Fibroblast of the aortic adventitia (primary cell): ENCODE measurements around the gene CNNM4. TPM values are rescaled to one million over a fixed set of nuclear protein-coding genes. Genes with fewer than 3 reads are reported as not detected.

Source experiments
- DNase-seq: peaks from one replicate; pipeline ENCODE4 v3.0.0-alpha.2; 2010; ENCODE audit warnings: low read depth
- H3K4me3 ChIP-seq: 2 replicates; pipeline ENCODE4 v1.5.1; 2011; ENCODE audit warnings: low read depth, mild to moderate bottlenecking, control low read depth, low read length, moderate library complexity
- CTCF ChIP-seq: IDR thresholded peaks from 2 replicates; pipeline ENCODE4 v1.5.1; 2011; ENCODE audit warnings: mild to moderate bottlenecking, low read length, control low read depth, inconsistent platforms; ENCODE audit not compliant: insufficient read depth
- total RNA-seq: library from RNA; depleted of rRNA; stranded (reverse); fragments of >200 nt; gene quantifications from 2 replicates; pipeline ENCODE4 v1.2.3, GENCODE V29; 2012; ENCODE audit warnings: low replicate concordance

Gene CNNM4
- total RNA-seq, 1 donor: 3.8 TPM

DNA sequence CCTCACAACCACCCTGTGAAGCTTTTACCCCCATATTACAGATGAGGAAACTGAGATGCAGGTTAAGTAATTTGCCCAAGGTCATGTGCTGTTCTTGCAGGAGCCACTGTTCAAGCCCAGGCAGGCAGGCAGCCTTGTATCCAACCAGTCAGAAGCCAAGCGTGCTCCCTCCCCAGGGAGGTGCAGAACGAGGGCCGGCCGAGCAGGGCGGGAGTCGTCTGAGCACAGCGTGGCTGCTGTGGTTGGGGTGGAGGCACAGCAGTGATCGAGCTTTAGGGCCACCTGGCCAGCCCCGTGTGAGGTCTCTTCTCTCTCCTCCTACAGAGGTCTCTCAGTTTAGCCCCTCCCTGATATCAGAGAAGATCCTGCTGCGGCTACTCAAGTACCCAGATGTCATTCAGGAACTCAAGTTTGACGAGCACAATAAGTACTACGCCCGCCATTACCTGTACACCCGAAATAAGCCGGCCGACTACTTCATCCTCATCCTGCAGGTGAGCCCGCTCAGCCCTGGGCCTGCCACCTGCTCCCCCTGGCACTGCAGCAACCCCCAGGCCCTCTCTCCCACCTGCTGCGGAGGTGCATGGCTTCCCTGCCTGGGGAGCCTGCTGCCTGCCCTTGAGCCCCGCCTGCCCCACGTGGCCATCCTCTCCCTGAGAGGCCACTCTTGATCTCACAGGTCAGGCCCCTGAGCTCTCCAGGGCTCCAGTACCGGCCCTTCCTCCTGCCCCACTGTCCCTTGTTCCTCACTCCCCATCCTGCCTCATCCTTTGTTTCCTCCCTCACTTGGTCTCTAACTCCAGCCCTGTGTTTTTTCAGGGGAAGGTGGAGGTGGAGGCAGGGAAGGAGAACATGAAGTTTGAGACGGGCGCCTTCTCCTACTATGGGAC is 38.3 kb downstream of the CNNM4 start:
- TF ChIP-seq CTCF: no peak
- DNase-seq: no peak
- no peak overlapping the region for H3K4me3 ChIP-seq

- no peak overlapping the region for H3K4me3 ChIP-seq
- TF ChIP-seq CTCF: no peak
- DNase-seq: no peak
Measured at GRCh38 chr2:96799623-96799935, 38.9 kb downstream of the CNNM4 start.

- no peak for TF ChIP-seq CTCF
- DNase-seq: no peak
- H3K4me3 ChIP-seq: no peak overlapping the region
Measured at GRCh38 chr2:96800061-96801004, 39.6 kb downstream of the CNNM4 start.

GRCh38 chr2:96801005-96801785 is 40.5 kb downstream of the CNNM4 start:
- DNase-seq: peak; percentile 51
- H3K4me3 ChIP-seq: no peak overlapping the region
- TF ChIP-seq CTCF: peak; percentile 85

- no peak for DNase-seq
- TF ChIP-seq CTCF: no peak
- H3K4me3 ChIP-seq: no peak overlapping the region
Measured at GRCh38 chr2:96801786-96802595, 41.3 kb downstream of the CNNM4 start.

DNA sequence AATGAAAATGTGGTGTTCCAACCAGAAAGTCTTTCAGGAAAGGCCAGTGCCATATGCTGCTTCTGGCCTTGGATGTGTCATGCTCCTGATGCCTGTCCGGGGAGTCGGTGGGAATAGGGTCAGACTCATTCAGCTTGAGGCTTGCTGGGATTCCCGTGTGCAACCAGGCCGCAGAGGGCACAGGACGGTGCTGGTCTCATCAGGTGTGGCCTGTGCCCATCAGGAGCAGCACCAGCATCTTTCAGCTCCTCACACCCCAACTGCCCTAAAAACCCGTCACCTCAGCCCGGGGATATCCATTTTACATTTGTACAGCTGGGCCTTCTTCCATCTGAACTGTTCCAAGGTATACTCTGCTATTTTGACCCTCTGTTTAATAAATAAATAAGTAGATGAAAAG is 42.0 kb downstream of the CNNM4 start:
- TF ChIP-seq CTCF: no peak
- DNase-seq: no peak
- H3K4me3 ChIP-seq: no peak overlapping the region
